ENCODE measurements around the gene PER3.
"Not testable (repeated sequence)": the region's sequence is repeated elsewhere in the genome, so short reads cannot be mapped to it uniquely, and the experiment has no call there.

Gene PER3

GRCh38 chr1:7785108-7785507 lies 1.0 kb downstream of the PER3 start:
- FAIRE-seq: no peak

GRCh38 chr1:7786795-7787194 lies 2.7 kb downstream of the PER3 start:
- TF ChIP-seq PAX5 (IDR thresholded peaks at IDR 0.05; ENCODE audit: insufficient read depth, low read length, severe bottlenecking) (no peak), POLR2A (IDR thresholded peaks at IDR 0.05; ENCODE audit: low read depth, low read length) (no peak), SPI1 (IDR thresholded peaks at IDR 0.05; ENCODE audit: low read depth, low read length) (no peak), TAF1 (IDR thresholded peaks at IDR 0.05; ENCODE audit: low read depth, low read length) (no peak), POLR2AphosphoS5 (IDR thresholded peaks at IDR 0.05; ENCODE audit: low read depth, low read length) (no peak), POU2F2 (IDR thresholded peaks at IDR 0.05; ENCODE audit: low read depth, low read length) (no peak)
- FAIRE-seq (no peak), DNase-seq (ENCODE audit: insufficient read length, low spot score) (no peak)

More at GRCh38 chr1:7785108-7785507, 1.0 kb downstream of the PER3 start:
- TF ChIP-seq TAF1 (IDR thresholded peaks at IDR 0.05; ENCODE audit: low read depth, low read length) (no peak), POLR2AphosphoS5 (IDR thresholded peaks at IDR 0.05; ENCODE audit: low read depth, low read length) (no peak), POLR2A (IDR thresholded peaks at IDR 0.05; ENCODE audit: low read depth, low read length) (no peak), SPI1 (IDR thresholded peaks at IDR 0.05; ENCODE audit: low read depth, low read length) (no peak), PAX5 (IDR thresholded peaks at IDR 0.05; ENCODE audit: insufficient read depth, low read length, severe bottlenecking) (no peak), POU2F2 (IDR thresholded peaks at IDR 0.05; ENCODE audit: low read depth, low read length) (no peak)
- no peak for DNase-seq (ENCODE audit: insufficient read length, low spot score)

GRCh38 chr1:7789828-7790227 lies 5.7 kb downstream of the PER3 start:
- FAIRE-seq: no peak
- TF ChIP-seq POLR2AphosphoS5 (IDR thresholded peaks at IDR 0.05; ENCODE audit: low read depth, low read length): no peak
- no peak for TF ChIP-seq PAX5 (IDR thresholded peaks at IDR 0.05; ENCODE audit: insufficient read depth, low read length, severe bottlenecking)
- TF ChIP-seq SPI1 (IDR thresholded peaks at IDR 0.05; ENCODE audit: low read depth, low read length): no peak
- no peak for TF ChIP-seq TAF1 (IDR thresholded peaks at IDR 0.05; ENCODE audit: low read depth, low read length)
- TF ChIP-seq POU2F2 (IDR thresholded peaks at IDR 0.05; ENCODE audit: low read depth, low read length): no peak
- no peak for TF ChIP-seq POLR2A (IDR thresholded peaks at IDR 0.05; ENCODE audit: low read depth, low read length)
- DNase-seq (ENCODE audit: insufficient read length, low spot score): no peak

- not testable (repeated sequence) for DNase-seq (ENCODE audit: insufficient read length, low spot score); FAIRE-seq
These were observed 6.9 kb downstream of the PER3 start for GRCh38 chr1:7791027-7791426.

- TF ChIP-seq POLR2A (IDR thresholded peaks at IDR 0.05; ENCODE audit: low read depth, low read length): no peak
- TF ChIP-seq PAX5 (IDR thresholded peaks at IDR 0.05; ENCODE audit: insufficient read depth, low read length, severe bottlenecking): no peak
- no peak for TF ChIP-seq POU2F2 (IDR thresholded peaks at IDR 0.05; ENCODE audit: low read depth, low read length)
- no peak for TF ChIP-seq TAF1 (IDR thresholded peaks at IDR 0.05; ENCODE audit: low read depth, low read length)
- no peak for TF ChIP-seq SPI1 (IDR thresholded peaks at IDR 0.05; ENCODE audit: low read depth, low read length)
- TF ChIP-seq POLR2AphosphoS5 (IDR thresholded peaks at IDR 0.05; ENCODE audit: low read depth, low read length): no peak
- DNase-seq (ENCODE audit: insufficient read length, low spot score) (no peak), FAIRE-seq (no peak)
These were observed 11.3 kb downstream of the PER3 start for GRCh38 chr1:7795406-7795805.

- FAIRE-seq: no peak
- DNase-seq (ENCODE audit: insufficient read length, low spot score): no peak
- TF ChIP-seq TAF1 (IDR thresholded peaks at IDR 0.05; ENCODE audit: low read depth, low read length) (no peak), POU2F2 (IDR thresholded peaks at IDR 0.05; ENCODE audit: low read depth, low read length) (no peak), POLR2A (IDR thresholded peaks at IDR 0.05; ENCODE audit: low read depth, low read length) (no peak), PAX5 (IDR thresholded peaks at IDR 0.05; ENCODE audit: insufficient read depth, low read length, severe bottlenecking) (no peak), SPI1 (IDR thresholded peaks at IDR 0.05; ENCODE audit: low read depth, low read length) (no peak), POLR2AphosphoS5 (IDR thresholded peaks at IDR 0.05; ENCODE audit: low read depth, low read length) (no peak)
These were observed 21.4 kb downstream of the PER3 start for GRCh38 chr1:7805460-7805859.

- TF ChIP-seq POLR2A (IDR thresholded peaks at IDR 0.05; ENCODE audit: low read depth, low read length) (no peak), POU2F2 (IDR thresholded peaks at IDR 0.05; ENCODE audit: low read depth, low read length) (no peak), TAF1 (IDR thresholded peaks at IDR 0.05; ENCODE audit: low read depth, low read length) (no peak), POLR2AphosphoS5 (IDR thresholded peaks at IDR 0.05; ENCODE audit: low read depth, low read length) (no peak), SPI1 (IDR thresholded peaks at IDR 0.05; ENCODE audit: low read depth, low read length) (no peak), PAX5 (IDR thresholded peaks at IDR 0.05; ENCODE audit: insufficient read depth, low read length, severe bottlenecking) (no peak)
- FAIRE-seq (peak; percentile 43), DNase-seq (ENCODE audit: insufficient read length, low spot score) (no peak)
These were observed 24.3 kb downstream of the PER3 start for GRCh38 chr1:7808253-7808844.

- TF ChIP-seq POLR2A (IDR thresholded peaks at IDR 0.05; ENCODE audit: low read depth, low read length) (no peak), POU2F2 (IDR thresholded peaks at IDR 0.05; ENCODE audit: low read depth, low read length) (no peak), PAX5 (IDR thresholded peaks at IDR 0.05; ENCODE audit: insufficient read depth, low read length, severe bottlenecking) (no peak), POLR2AphosphoS5 (IDR thresholded peaks at IDR 0.05; ENCODE audit: low read depth, low read length) (no peak), TAF1 (IDR thresholded peaks at IDR 0.05; ENCODE audit: low read depth, low read length) (no peak), SPI1 (IDR thresholded peaks at IDR 0.05; ENCODE audit: low read depth, low read length) (no peak)
- FAIRE-seq (no peak), DNase-seq (ENCODE audit: insufficient read length, low spot score) (no peak)
These were observed 25.7 kb downstream of the PER3 start for GRCh38 chr1:7809742-7810141.

- FAIRE-seq: no peak
- TF ChIP-seq SPI1 (IDR thresholded peaks at IDR 0.05; ENCODE audit: low read depth, low read length) (no peak), PAX5 (IDR thresholded peaks at IDR 0.05; ENCODE audit: insufficient read depth, low read length, severe bottlenecking) (no peak), POLR2A (IDR thresholded peaks at IDR 0.05; ENCODE audit: low read depth, low read length) (no peak), POLR2AphosphoS5 (IDR thresholded peaks at IDR 0.05; ENCODE audit: low read depth, low read length) (no peak), TAF1 (IDR thresholded peaks at IDR 0.05; ENCODE audit: low read depth, low read length) (no peak), POU2F2 (IDR thresholded peaks at IDR 0.05; ENCODE audit: low read depth, low read length) (no peak)
- DNase-seq (ENCODE audit: insufficient read length, low spot score): no peak
These were observed 26.3 kb downstream of the PER3 start for GRCh38 chr1:7810395-7810794.

- no peak for TF ChIP-seq SPI1 (IDR thresholded peaks at IDR 0.05; ENCODE audit: low read depth, low read length)
- no peak for TF ChIP-seq TAF1 (IDR thresholded peaks at IDR 0.05; ENCODE audit: low read depth, low read length)
- TF ChIP-seq PAX5 (IDR thresholded peaks at IDR 0.05; ENCODE audit: insufficient read depth, low read length, severe bottlenecking): no peak
- no peak for TF ChIP-seq POU2F2 (IDR thresholded peaks at IDR 0.05; ENCODE audit: low read depth, low read length)
- TF ChIP-seq POLR2AphosphoS5 (IDR thresholded peaks at IDR 0.05; ENCODE audit: low read depth, low read length): no peak
- TF ChIP-seq POLR2A (IDR thresholded peaks at IDR 0.05; ENCODE audit: low read depth, low read length): no peak
- FAIRE-seq: no peak
- DNase-seq (ENCODE audit: insufficient read length, low spot score): no peak
These were observed 27.4 kb downstream of the PER3 start for GRCh38 chr1:7811476-7811875.

Data from GM12891 (cell line).